Esophagus squamous epithelium (tissue), 5 donors: Measurements from ENCODE around the gene UBE2F. TPM values are rescaled to one million over a fixed set of nuclear protein-coding genes. Genes with fewer than 3 reads are reported as not detected.

Experiments used
- DNase-seq: peaks from one replicate; lab custom pipeline; 2025; lab: John Stamatoyannopoulos, UW
- H3K27ac ChIP-seq, 4 donors: fragments of 200-600 bp; sonication (generic); one replicate each; pipeline ENCODE4 v1.5.1; 2016 to 2019; ENCODE audit warnings: mild to moderate bottlenecking in 1 of 4
- H3K27me3 ChIP-seq, 4 donors: fragments of 200-600 bp; sonication (generic); 1 replicate in 3 of 4; 2 replicates in 1 of 4; pipeline versions ENCODE4 v1.5.1 to v1.6.0; 2017 to 2021; ENCODE audit warnings: antibody characterized with exemption in 1 of 4
- H3K36me3 ChIP-seq, 3 donors: fragments of 200-600 bp; sonication (generic); one replicate each; pipeline ENCODE4 v1.5.1; 2016 to 2019
- H3K4me1 ChIP-seq, 3 donors: fragments of 200-600 bp; sonication (generic); one replicate each; pipeline ENCODE4 v1.5.1; 2017 to 2019
- H3K4me3 ChIP-seq, 4 donors: fragments of 200-600 bp; sonication (generic); 1 replicate in 3 of 4; 2 replicates in 1 of 4; pipeline ENCODE4 v1.5.1; 2016 to 2019; ENCODE audit warnings: mild to moderate bottlenecking in 2 of 4, moderate library complexity in 1 of 4
- H3K9me3 ChIP-seq, 3 donors: fragments of 200-600 bp; sonication (generic); one replicate each; pipeline ENCODE4 v1.5.1; 2016 to 2019
- CTCF ChIP-seq, 6 experiments: fragments of 450-650 bp in 4 of 6; fragments of 200-600 bp in 2 of 6; sonication (generic) in 2 of 6; IDR thresholded peaks; one replicate each; pipeline ENCODE4 v1.5.1; 2016 to 2019; ENCODE audit warnings: antibody characterized with exemption in 6 of 6, mild to moderate bottlenecking in 4 of 6, moderate library complexity in 4 of 6
- POLR2A ChIP-seq, 4 donors: fragments of 450-650 bp; IDR thresholded peaks; one replicate each; pipeline ENCODE4 v1.6.1; 2017; ENCODE audit warnings: antibody characterized with exemption in 4 of 4, mild to moderate bottlenecking in 4 of 4, moderate library complexity in 3 of 4
- WGBS, 2 donors: methylation state at CpG; one replicate each; pipeline ENCODE4 v1.1.5; 2018; 5-methylcytosine and 5-hydroxymethylcytosine counted together
- intact Hi-C: fragments of 100-400 bp; cut with DNase I; formaldehyde crosslinking; loops from one replicate; pipeline ENCODE4 v1.15.0; 2022
- total RNA-seq, 4 donors: library from RNA; depleted of rRNA; stranded (reverse); fragments of >200 nt; gene quantifications; one replicate each; pipeline ENCODE4 v1.1.0, GENCODE V29; 2016
- donor health status: DM: yes; HTN: yes; CAD: no.

UBE2F gene
- total RNA-seq, 4 donors from 2014 or later, result 54.9 to 84.7 (median 64.8) TPM

- Histone ChIP-seq H3K27me3 (no peaks in the 10 kb centered on the region), H3K27ac (no peak overlapping the region), H3K4me3 (no peak overlapping the region), H3K9me3 (no peaks in the 10 kb centered on the region), H3K4me1 (no peaks in the 10 kb centered on the region), H3K36me3 (peaks cover 0 to 48% (median 6%) of the 10 kb centered on the region in 3 donors)
- WGBS, 2 donors, result 73 to 79% methylated on average over 2 of the region's 2 CpGs
- intact Hi-C loops, result no loop called here
- TF ChIP-seq POLR2A (IDR thresholded peaks at IDR 0.05) (no peak), CTCF (IDR thresholded peaks at IDR 0.05) (no peak)
- no peak for DNase-seq
Measured at GRCh38 chr2:238079874-238080327, 113.1 kb downstream of the UBE2F start.

DNA sequence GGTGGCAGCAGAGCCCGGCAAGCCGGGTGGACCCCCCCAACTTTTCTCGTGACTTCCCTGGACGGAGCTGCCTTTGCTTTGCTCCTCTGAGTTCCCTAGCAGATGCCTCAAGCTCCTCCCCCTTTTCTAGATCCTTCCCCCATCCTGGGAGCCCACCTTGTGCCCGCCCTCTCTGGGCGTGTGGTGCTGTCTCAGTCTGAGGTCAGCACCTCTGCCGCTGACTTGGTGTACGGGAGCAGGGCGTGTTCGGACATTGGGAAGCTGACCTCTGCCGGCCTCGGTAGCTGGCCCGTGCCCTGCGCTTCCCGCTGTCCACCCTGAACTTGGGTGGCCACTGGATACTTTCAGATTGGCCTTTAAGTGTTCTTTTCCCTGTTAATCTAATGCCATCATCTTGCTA is 113.7 kb downstream of the UBE2F start:
- intact Hi-C loops, result no loop called here
- no peaks in the 10 kb centered on the region for H3K27me3 ChIP-seq
- no peaks in the 10 kb centered on the region for H3K4me1 ChIP-seq
- no peak overlapping the region for H3K4me3 ChIP-seq
- 92 to 97% methylated on average over 6 to 10 of the region's 15 CpGs for WGBS, 2 donors
- H3K27ac ChIP-seq, result no peak overlapping the region
- DNase-seq, result no peak
- H3K9me3 ChIP-seq, result no peaks in the 10 kb centered on the region
- H3K36me3 ChIP-seq, result peaks cover 0 to 54% (median 6%) of the 10 kb centered on the region in 3 donors
- TF ChIP-seq CTCF (IDR thresholded peaks at IDR 0.05) (no peak), POLR2A (IDR thresholded peaks at IDR 0.05) (no peak)

GRCh38 chr2:238081150-238081549 is 114.3 kb downstream of the UBE2F start:
- Histone ChIP-seq H3K4me1 (no peaks in the 10 kb centered on the region), H3K36me3 (peaks cover 0 to 54% (median 6%) of the 10 kb centered on the region in 3 donors), H3K27ac (no peak overlapping the region), H3K9me3 (no peaks in the 10 kb centered on the region), H3K27me3 (no peaks in the 10 kb centered on the region), H3K4me3 (no peak overlapping the region)
- TF ChIP-seq POLR2A (IDR thresholded peaks at IDR 0.05) (no peak), CTCF (IDR thresholded peaks at IDR 0.05) (no peak)
- intact Hi-C loops, result no loop called here
- 90 to 91% methylated on average over 7 to 10 of the region's 13 CpGs for WGBS, 2 donors
- no peak for DNase-seq

GRCh38 chr2:238081561-238081960 is 114.7 kb downstream of the UBE2F start:
- DNase-seq, result no peak
- H3K36me3 ChIP-seq, result peaks cover 0 to 54% (median 6%) of the 10 kb centered on the region in 3 donors
- intact Hi-C loops, result no loop called here
- H3K4me3 ChIP-seq, result no peak overlapping the region
- H3K4me1 ChIP-seq, result no peaks in the 10 kb centered on the region
- no peaks in the 10 kb centered on the region for H3K27me3 ChIP-seq
- WGBS, 2 donors, result 95 to 97% methylated on average over 16 of the region's 16 CpGs
- no peak overlapping the region for H3K27ac ChIP-seq
- H3K9me3 ChIP-seq, result no peaks in the 10 kb centered on the region
- TF ChIP-seq CTCF (IDR thresholded peaks at IDR 0.05) (no peak), POLR2A (IDR thresholded peaks at IDR 0.05) (no peak)

DNA sequence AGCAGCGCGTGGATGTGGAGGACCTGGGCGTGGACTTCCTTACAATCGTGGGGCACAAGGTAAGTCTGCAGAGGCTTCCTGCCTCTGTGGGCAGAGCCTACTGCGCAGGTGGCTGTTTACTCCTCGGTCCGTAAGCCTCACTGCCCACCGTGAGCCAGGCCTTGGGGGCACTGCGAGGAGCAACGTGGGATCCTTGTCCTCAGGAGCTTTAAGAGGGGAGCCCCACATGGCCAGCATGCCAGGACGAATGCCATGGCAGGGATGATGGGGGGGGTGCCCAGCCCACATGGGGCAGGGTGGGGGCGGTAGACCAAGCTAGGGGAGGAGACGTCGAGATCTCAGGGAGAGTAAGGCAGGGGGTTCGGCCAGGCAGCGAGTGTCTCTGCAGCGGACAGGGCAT is 115.3 kb downstream of the UBE2F start:
- Histone ChIP-seq H3K27me3 (no peaks in the 10 kb centered on the region), H3K4me1 (no peaks in the 10 kb centered on the region), H3K9me3 (no peaks in the 10 kb centered on the region), H3K27ac (no peak overlapping the region), H3K36me3 (peaks cover 0 to 52% (median 6%) of the 10 kb centered on the region in 3 donors), H3K4me3 (no peak overlapping the region)
- 88 to 95% methylated on average over 4 to 8 of the region's 17 CpGs for WGBS, 2 donors
- intact Hi-C loops, result no loop called here
- no peak for DNase-seq
- TF ChIP-seq POLR2A (IDR thresholded peaks at IDR 0.05) (no peak), CTCF (IDR thresholded peaks at IDR 0.05) (no peak)
